Measurements from ENCODE around the gene EDEM1.

GRCh38 chr3:5194341-5194740 is 6.8 kb downstream of the EDEM1 start:
- TF ChIP-seq EP300 (IDR thresholded peaks at IDR 0.05) (no peak), CTCF (IDR thresholded peaks at IDR 0.05) (no peak)

All from gastroesophageal sphincter (tissue), 3 donors.